Spleen (tissue), 11 donors: ENCODE measurements around the gene MIA2. TPM values are rescaled to one million over a fixed set of nuclear protein-coding genes. Genes with fewer than 3 reads are reported as not detected.
"Not testable (repeated sequence)": the region's sequence is repeated elsewhere in the genome, so short reads cannot be mapped to it uniquely, and the experiment has no call there.

Source experiments
- DNase-seq: peaks from one replicate; pipeline ENCODE4 v3.0.0-alpha.2; 2020
- H3K27ac ChIP-seq, 8 donors: fragments of 200-600 bp; sonication (generic) in 7 of 8; 1 replicate in 4 of 8; 2 replicates in 4 of 8; pipeline versions ENCODE4 v1.5.0 to v1.8.0; 2016 to 2021; ENCODE audit warnings: inconsistent platforms in 4 of 8, mild to moderate bottlenecking in 4 of 8, moderate library complexity in 1 of 8
- H3K27me3 ChIP-seq, 7 donors: fragments of 200-600 bp; sonication (generic) in 6 of 7; replicated peaks in 1 of 7; 1 replicate in 4 of 7; 2 replicates in 3 of 7; pipeline versions ENCODE4 v1.5.0 to v1.8.0; 2016 to 2021; ENCODE audit warnings: inconsistent platforms in 3 of 7, mild to moderate bottlenecking in 1 of 7
- H3K36me3 ChIP-seq, 6 donors: fragments of 200-600 bp; sonication (generic) in 5 of 6; 1 replicate in 4 of 6; 2 replicates in 2 of 6; pipeline versions ENCODE4 v1.5.0 to v1.8.0; 2016 to 2021; ENCODE audit warnings: inconsistent platforms in 2 of 6
- H3K4me1 ChIP-seq, 6 donors: fragments of 200-600 bp; sonication (generic) in 5 of 6; 1 replicate in 3 of 6; 2 replicates in 3 of 6; pipeline versions ENCODE4 v1.5.0 to v1.8.0; 2016 to 2021; ENCODE audit warnings: inconsistent platforms in 3 of 6
- H3K4me3 ChIP-seq, 8 donors: fragments of 200-600 bp; sonication (generic) in 7 of 8; 1 replicate in 4 of 8; 2 replicates in 4 of 8; pipeline versions ENCODE4 v1.5.0 to v1.8.0; 2016 to 2021; ENCODE audit warnings: inconsistent platforms in 4 of 8, mild to moderate bottlenecking in 4 of 8, moderate library complexity in 2 of 8
- H3K9me3 ChIP-seq, 8 donors: fragments of 200-600 bp; sonication (generic) in 7 of 8; 1 replicate in 4 of 8; 2 replicates in 4 of 8; pipeline versions ENCODE4 v1.5.0 to v1.8.0; 2016 to 2021; ENCODE audit warnings: inconsistent platforms in 4 of 8
- CTCF ChIP-seq, 11 experiments: fragments of 200-600 bp in 7 of 11; fragments of 450-650 bp in 4 of 11; sonication (generic) in 4 of 11; IDR thresholded peaks in 8 of 11; conservative IDR thresholded peaks in 3 of 11; 1 replicate in 7 of 11; 2 replicates in 4 of 11; pipeline versions ENCODE4 v1.4.0 to v1.8.0; 2016 to 2021; ENCODE audit warnings: antibody characterized with exemption in 11 of 11, inconsistent platforms in 4 of 11, mild to moderate bottlenecking in 1 of 11
- POLR2A ChIP-seq, 3 donors: fragments of 450-650 bp; IDR thresholded peaks; one replicate each; pipeline ENCODE4 v1.5.1; 2017; ENCODE audit warnings: antibody characterized with exemption in 3 of 3, mild to moderate bottlenecking in 1 of 3
- POLR2AphosphoS5 ChIP-seq, 3 donors: sonication (generic); formaldehyde crosslinking; IDR thresholded peaks; one replicate each; pipeline ENCODE4 v1.5.1; 2017; ENCODE audit warnings: antibody characterized with exemption in 3 of 3
- WGBS, 5 donors: extraction: QIAGEN DNeasy Blood & Tissue Kit in 3 of 5; methylation state at CpG; one replicate each; pipeline versions ENCODE4 v1.1.5 to v1.1.7; 2013 to 2018; 5-methylcytosine and 5-hydroxymethylcytosine counted together
- intact Hi-C: fragments of 100-400 bp; cut with DNase I; formaldehyde crosslinking; loops from one replicate; pipeline ENCODE4 v1.15.0; 2023; ENCODE audit warnings: low total_unique reads
- polyA plus RNA-seq, 3 donors: library from polyadenylated mRNA; stranded (reverse); fragments of 200-250 nt; gene quantifications; one replicate each; pipeline ENCODE4 v1.2.1, GENCODE V29; 2013
- total RNA-seq, 7 donors: library from RNA; depleted of rRNA in 3 of 7; stranded (reverse); fragments of >200 nt in 3 of 7; fragmentation: NEBNext Ultra II Directional in 4 of 7; extraction: Animal tissue kit (Norgen Biotek cat#: 25700) in 4 of 7; gene quantifications; one replicate each; pipeline versions ENCODE4 v1.1.0 to v1.2.1, GENCODE V29; 2016 to 2021
- donor health status: healthy with polysubstance abuse.
- donor health status: DM: no; HTN: no; CAD: no; lungs with moderate emphysema.
- donor health status: DM: no; HTN: no; CAD: no.
- donor health status: Bipolar disorder and iron deficiency.
- donor health status: healthy.
- donor health status: DM: no; HTN: no; CAD: no.
- donor health status: DM: yes; HTN: yes; CAD: no.

MIA2 gene
- total and polyA plus RNA-seq, 10 donors = 18.3 to 31.3 (median 24.8) TPM

- peaks cover 0 to 14% (median 5%) of the 10 kb centered on the region in 8 donors for H3K9me3 ChIP-seq
- H3K27me3 ChIP-seq = no peaks in the 10 kb centered on the region
- H3K4me3 ChIP-seq = no peak overlapping the region
- no peak for DNase-seq
- 90 to 96% (median 93%) methylated on average over 5 of the region's 5 CpGs for WGBS, 5 donors
- H3K27ac ChIP-seq = no peak overlapping the region
- H3K4me1 ChIP-seq = peaks cover 0 to 64% (median 7%) of the 10 kb centered on the region in 6 donors
- intact Hi-C loops = loop anchor here (10.0 kb wide), 1 partner anchor 81 kb away; no protein-coding TSS in a partner anchor
- TF ChIP-seq CTCF (IDR thresholded peaks at IDR 0.05 in 8 of 11, conservative IDR thresholded peaks at IDR 0.05 in 3 of 11) (no peak), POLR2AphosphoS5 (IDR thresholded peaks at IDR 0.05) (no peak), POLR2A (IDR thresholded peaks at IDR 0.05) (no peak)
- H3K36me3 ChIP-seq = peaks cover 0 to 36% (median 10%) of the 10 kb centered on the region in 6 donors
These were observed 41.7 kb downstream of the MIA2 start for GRCh38 chr14:39275395-39275794.

GRCh38 chr14:39276005-39276404 lies 42.3 kb downstream of the MIA2 start:
- H3K27me3 ChIP-seq = no peaks in the 10 kb centered on the region
- 85 to 100% (median 95%) methylated on average over 1 of the region's 1 CpG for WGBS, 5 donors
- H3K9me3 ChIP-seq = peaks cover 0 to 14% (median 5%) of the 10 kb centered on the region in 8 donors
- peaks cover 0 to 42% (median 16%) of the 10 kb centered on the region in 6 donors for H3K36me3 ChIP-seq
- H3K4me1 ChIP-seq = peaks cover 0 to 58% (median 4%) of the 10 kb centered on the region in 6 donors
- no peak overlapping the region for H3K4me3 ChIP-seq
- no peak for TF ChIP-seq POLR2AphosphoS5 (IDR thresholded peaks at IDR 0.05)
- TF ChIP-seq CTCF (IDR thresholded peaks at IDR 0.05 in 8 of 11, conservative IDR thresholded peaks at IDR 0.05 in 3 of 11) = no peak
- no peak for TF ChIP-seq POLR2A (IDR thresholded peaks at IDR 0.05)
- DNase-seq = no peak
- intact Hi-C loops = loop anchor here (10.0 kb wide), 1 partner anchor 81 kb away; no protein-coding TSS in a partner anchor
- H3K27ac ChIP-seq = no peak overlapping the region

GRCh38 chr14:39276579-39277114 lies 42.9 kb downstream of the MIA2 start:
- peaks cover 0 to 9% (median 1%) of the 10 kb centered on the region in 8 donors for H3K9me3 ChIP-seq
- 93 to 98% (median 96%) methylated on average over 2 of the region's 2 CpGs for WGBS, 5 donors
- DNase-seq = no peak
- no peak overlapping the region for H3K27ac ChIP-seq
- peaks cover 0 to 51% (median 4%) of the 10 kb centered on the region in 6 donors for H3K4me1 ChIP-seq
- no peak overlapping the region for H3K4me3 ChIP-seq
- intact Hi-C loops = loop anchor here (10.0 kb wide), 1 partner anchor 82 kb away; no protein-coding TSS in a partner anchor
- H3K27me3 ChIP-seq = no peaks in the 10 kb centered on the region
- H3K36me3 ChIP-seq = peaks cover 0 to 47% (median 20%) of the 10 kb centered on the region in 6 donors
- TF ChIP-seq POLR2AphosphoS5 (IDR thresholded peaks at IDR 0.05) (no peak), CTCF (IDR thresholded peaks at IDR 0.05 in 8 of 11, conservative IDR thresholded peaks at IDR 0.05 in 3 of 11) (no peak), POLR2A (IDR thresholded peaks at IDR 0.05) (no peak)

GRCh38 chr14:39279515-39279914 lies 45.8 kb downstream of the MIA2 start:
- no peak overlapping the region for H3K27ac ChIP-seq
- H3K9me3 ChIP-seq = no peaks in the 10 kb centered on the region
- no peak overlapping the region for H3K4me3 ChIP-seq
- intact Hi-C loops = loop anchor here (10.0 kb wide), 1 partner anchor 85 kb away; no protein-coding TSS in a partner anchor
- 78 to 93% (median 86%) methylated on average over 3 of the region's 3 CpGs for WGBS, 5 donors
- no peak for DNase-seq
- H3K27me3 ChIP-seq = no peaks in the 10 kb centered on the region
- H3K4me1 ChIP-seq = peaks cover 0 to 30% (median 4%) of the 10 kb centered on the region in 6 donors
- peaks cover 0 to 67% (median 27%) of the 10 kb centered on the region in 6 donors for H3K36me3 ChIP-seq
- no peak for TF ChIP-seq POLR2A (IDR thresholded peaks at IDR 0.05)
- TF ChIP-seq CTCF (IDR thresholded peaks at IDR 0.05 in 8 of 11, conservative IDR thresholded peaks at IDR 0.05 in 3 of 11) = no peak
- TF ChIP-seq POLR2AphosphoS5 (IDR thresholded peaks at IDR 0.05) = no peak

- H3K9me3 ChIP-seq, H3K4me3 ChIP-seq, H3K27me3 ChIP-seq, H3K27ac ChIP-seq, DNase-seq, intact Hi-C loops: not testable (repeated sequence)
- 92 to 98% (median 97%) methylated on average over 3 of the region's 3 CpGs for WGBS, 5 donors
- H3K36me3 ChIP-seq = peaks cover 0 to 72% (median 27%) of the 10 kb centered on the region in 6 donors
- H3K4me1 ChIP-seq = peaks cover 0 to 27% (median 4%) of the 10 kb centered on the region in 6 donors
These were observed 47.0 kb downstream of the MIA2 start for GRCh38 chr14:39280678-39281077.
